NT2/D1 (cell line): ENCODE results near the gene ENDOV.

Source experiments
- DNase-seq: peaks from one replicate; pipeline ENCODE4 v3.0.0-alpha.2; 2011; ENCODE audit warnings: low read depth, low spot score
- H3K27me3 ChIP-seq: 2 replicates; pipeline ENCODE4 v1.6.0; 2011; ENCODE audit warnings: mild to moderate bottlenecking; ENCODE audit not compliant: insufficient read length, insufficient read depth
- H3K36me3 ChIP-seq: 2 replicates; pipeline ENCODE4 v1.6.1; 2011; ENCODE audit warnings: mild to moderate bottlenecking, low read length, mixed read lengths; ENCODE audit not compliant: insufficient read depth, insufficient read length
- H3K4me1 ChIP-seq: 2 replicates; pipeline ENCODE4 v1.5.1; 2011; ENCODE audit not compliant: insufficient read depth, insufficient read length
- H3K4me3 ChIP-seq: 2 replicates; pipeline ENCODE4 v1.5.1; 2011; ENCODE audit warnings: low read depth; ENCODE audit not compliant: insufficient read length
- H3K9ac ChIP-seq: 2 replicates; pipeline ENCODE4 v1.6.0; 2011; ENCODE audit warnings: low read depth; ENCODE audit not compliant: insufficient read length
- H3K9me3 ChIP-seq: 2 replicates; pipeline ENCODE4 v1.5.1; 2011; ENCODE audit warnings: mild to moderate bottlenecking, low read length; ENCODE audit not compliant: insufficient read depth
- SUZ12 ChIP-seq: IDR thresholded peaks from 2 replicates; pipeline ENCODE4 v1.6.1; 2011; ENCODE audit not compliant: insufficient read length, insufficient read depth; ENCODE audit errors: extremely low read depth
- YY1 ChIP-seq: IDR thresholded peaks from 2 replicates; pipeline ENCODE4 v1.6.1; 2011; ENCODE audit not compliant: insufficient read length, insufficient read depth
- ZNF274 ChIP-seq: IDR thresholded peaks from 2 replicates; pipeline ENCODE4 v1.6.1; 2011; ENCODE audit warnings: mild to moderate bottlenecking, low read depth, low read length

The ENDOV gene

DNA sequence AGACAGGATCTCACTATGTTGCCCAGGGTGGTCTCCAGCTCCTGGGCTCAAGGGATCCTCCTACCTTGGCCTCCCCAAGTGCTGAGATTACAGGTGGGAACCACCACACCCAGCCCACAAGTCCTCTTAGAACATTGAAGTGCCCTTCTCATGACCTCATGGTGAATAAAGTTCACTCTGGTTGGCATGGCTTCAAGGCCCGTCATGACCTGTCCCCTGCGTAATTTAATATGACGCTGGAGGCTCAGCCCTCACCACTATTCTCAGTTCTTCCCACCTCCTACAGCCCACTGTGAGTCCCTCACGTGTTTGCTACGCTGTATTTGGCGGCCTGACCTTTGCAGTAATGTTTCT lies 1.9 kb downstream of the ENDOV start:
- DNase-seq = no peak
- Histone ChIP-seq H3K36me3 (peaks cover 33% of the 10 kb centered on the region), H3K9ac (no peak overlapping the region), H3K4me1 (peaks cover 4% of the 10 kb centered on the region), H3K4me3 (no peak overlapping the region), H3K9me3 (no peaks in the 10 kb centered on the region), H3K27me3 (peaks cover 25% of the 10 kb centered on the region)
- no peak for TF ChIP-seq ZNF274

DNA sequence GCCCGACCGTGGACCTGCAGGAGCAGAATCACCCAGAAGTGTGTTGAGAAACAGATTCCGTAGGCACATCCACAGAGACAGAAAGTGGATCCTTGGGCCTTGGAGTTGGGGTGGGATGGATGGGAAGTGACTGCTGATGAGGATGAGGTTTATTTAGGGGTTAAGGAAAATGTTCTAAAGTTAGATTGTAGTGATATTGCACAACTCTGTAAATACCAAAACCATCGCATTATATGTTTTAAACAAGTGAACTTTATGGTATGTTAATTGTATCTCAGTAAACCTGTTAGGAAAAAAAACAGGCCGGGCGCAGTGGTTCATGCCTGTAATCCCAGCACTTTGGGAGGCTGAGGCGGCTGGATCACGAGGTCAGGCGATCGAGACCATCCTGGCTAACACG lies 3.6 kb downstream of the ENDOV start:
- no peak for DNase-seq
- Histone ChIP-seq H3K4me1 (peaks cover 4% of the 10 kb centered on the region), H3K9me3 (no peaks in the 10 kb centered on the region), H3K4me3 (no peak overlapping the region), H3K27me3 (peaks cover 14% of the 10 kb centered on the region), H3K36me3 (peaks cover 35% of the 10 kb centered on the region), H3K9ac (no peak overlapping the region)
- TF ChIP-seq ZNF274 (no peak), SUZ12 (no peak), YY1 (no peak)

DNA sequence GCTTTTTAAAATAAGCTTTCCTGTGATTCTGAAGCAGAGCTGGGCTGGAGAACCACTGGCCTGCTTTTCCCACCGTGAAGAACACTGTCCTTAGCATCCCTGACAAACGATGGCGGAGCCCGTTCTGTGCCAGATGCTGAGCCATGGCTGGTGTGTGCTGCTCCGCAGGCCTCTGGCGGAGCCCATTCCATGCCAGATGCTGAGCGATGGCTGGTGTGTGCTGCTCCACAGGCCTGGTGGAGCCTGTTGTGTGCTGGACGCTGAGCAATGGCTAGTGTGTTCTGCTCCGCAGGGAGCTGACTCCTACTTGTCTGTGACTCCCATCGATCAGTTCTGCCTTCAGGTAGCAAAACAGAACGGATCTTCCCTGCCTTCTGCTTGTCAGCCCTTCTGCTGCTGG lies 4.3 kb downstream of the ENDOV start:
- H3K4me1 ChIP-seq = peaks cover 4% of the 10 kb centered on the region
- H3K27me3 ChIP-seq = peaks cover 7% of the 10 kb centered on the region
- H3K4me3 ChIP-seq = no peak overlapping the region
- no peaks in the 10 kb centered on the region for H3K9me3 ChIP-seq
- no peak overlapping the region for H3K9ac ChIP-seq
- peaks cover 36% of the 10 kb centered on the region for H3K36me3 ChIP-seq
- DNase-seq = no peak
- TF ChIP-seq ZNF274 (no peak), SUZ12 (no peak), YY1 (no peak)

GRCh38 chr17:80421381-80422090 lies 6.6 kb downstream of the ENDOV start:
- no peak for DNase-seq

GRCh38 chr17:80422276-80422675 lies 7.3 kb downstream of the ENDOV start:
- H3K9ac ChIP-seq = no peak overlapping the region
- peaks cover 15% of the 10 kb centered on the region for H3K4me1 ChIP-seq
- TF ChIP-seq ZNF274 (no peak), YY1 (no peak), SUZ12 (no peak)
- peaks cover 30% of the 10 kb centered on the region for H3K36me3 ChIP-seq
- H3K4me3 ChIP-seq = no peak overlapping the region
- no peak for DNase-seq
- no peaks in the 10 kb centered on the region for H3K27me3 ChIP-seq
- H3K9me3 ChIP-seq = no peaks in the 10 kb centered on the region

More at GRCh38 chr17:80421381-80422090, 6.6 kb downstream of the ENDOV start:
- Histone ChIP-seq H3K9ac (no peak overlapping the region), H3K36me3 (peaks cover 36% of the 10 kb centered on the region), H3K27me3 (no peaks in the 10 kb centered on the region), H3K9me3 (no peaks in the 10 kb centered on the region), H3K4me1 (peaks cover 10% of the 10 kb centered on the region), H3K4me3 (no peak overlapping the region)
- TF ChIP-seq YY1 (no peak), SUZ12 (no peak), ZNF274 (no peak)

DNA sequence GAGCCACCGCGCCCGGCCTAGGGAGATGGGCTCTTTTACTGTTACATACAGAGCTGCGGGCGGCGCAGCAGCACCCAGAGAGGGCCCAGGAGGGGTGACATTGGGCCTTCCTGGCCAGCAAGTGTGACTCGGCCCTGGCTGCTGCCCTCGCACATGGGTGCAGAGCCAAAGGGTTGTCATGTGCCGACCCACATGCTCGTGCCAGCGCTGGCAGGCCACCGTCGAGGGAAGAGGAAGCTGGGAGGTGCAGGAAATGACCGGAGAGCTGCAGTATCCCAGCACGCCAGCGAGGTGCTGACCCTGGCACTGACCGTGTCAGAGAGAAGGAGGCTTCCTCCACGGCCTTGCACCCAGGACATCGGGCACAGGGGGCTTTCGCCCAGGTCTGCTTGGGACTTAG lies 8.0 kb downstream of the ENDOV start:
- DNase-seq = no peak
- Histone ChIP-seq H3K4me3 (no peak overlapping the region), H3K9ac (no peak overlapping the region), H3K36me3 (peaks cover 23% of the 10 kb centered on the region), H3K27me3 (no peaks in the 10 kb centered on the region), H3K4me1 (peaks cover 21% of the 10 kb centered on the region), H3K9me3 (no peaks in the 10 kb centered on the region)
- TF ChIP-seq SUZ12 = no peak
- TF ChIP-seq ZNF274 = no peak
- no peak for TF ChIP-seq YY1

- TF ChIP-seq ZNF274 = no peak
- no peak for TF ChIP-seq YY1
- TF ChIP-seq SUZ12 = no peak
- Histone ChIP-seq H3K4me1 (peaks cover 21% of the 10 kb centered on the region), H3K4me3 (no peak overlapping the region), H3K9ac (no peak overlapping the region), H3K27me3 (no peaks in the 10 kb centered on the region), H3K36me3 (peaks cover 22% of the 10 kb centered on the region), H3K9me3 (no peaks in the 10 kb centered on the region)
- DNase-seq = no peak
Observed at GRCh38 chr17:80423536-80424225, 8.7 kb downstream of the ENDOV start.
